ENCODE data around the gene VASP. TPM values are rescaled to one million over a fixed set of nuclear protein-coding genes. Genes with fewer than 3 reads are reported as not detected.

The VASP gene
- total RNA-seq, 1 donor from 2014 or later = 66.2 TPM

GRCh38 chr19:45473682-45474605 lies 33.3 kb upstream of the VASP start:
- peak; percentile 41 for DNase-seq (ENCODE audit: low spot score)

DNA sequence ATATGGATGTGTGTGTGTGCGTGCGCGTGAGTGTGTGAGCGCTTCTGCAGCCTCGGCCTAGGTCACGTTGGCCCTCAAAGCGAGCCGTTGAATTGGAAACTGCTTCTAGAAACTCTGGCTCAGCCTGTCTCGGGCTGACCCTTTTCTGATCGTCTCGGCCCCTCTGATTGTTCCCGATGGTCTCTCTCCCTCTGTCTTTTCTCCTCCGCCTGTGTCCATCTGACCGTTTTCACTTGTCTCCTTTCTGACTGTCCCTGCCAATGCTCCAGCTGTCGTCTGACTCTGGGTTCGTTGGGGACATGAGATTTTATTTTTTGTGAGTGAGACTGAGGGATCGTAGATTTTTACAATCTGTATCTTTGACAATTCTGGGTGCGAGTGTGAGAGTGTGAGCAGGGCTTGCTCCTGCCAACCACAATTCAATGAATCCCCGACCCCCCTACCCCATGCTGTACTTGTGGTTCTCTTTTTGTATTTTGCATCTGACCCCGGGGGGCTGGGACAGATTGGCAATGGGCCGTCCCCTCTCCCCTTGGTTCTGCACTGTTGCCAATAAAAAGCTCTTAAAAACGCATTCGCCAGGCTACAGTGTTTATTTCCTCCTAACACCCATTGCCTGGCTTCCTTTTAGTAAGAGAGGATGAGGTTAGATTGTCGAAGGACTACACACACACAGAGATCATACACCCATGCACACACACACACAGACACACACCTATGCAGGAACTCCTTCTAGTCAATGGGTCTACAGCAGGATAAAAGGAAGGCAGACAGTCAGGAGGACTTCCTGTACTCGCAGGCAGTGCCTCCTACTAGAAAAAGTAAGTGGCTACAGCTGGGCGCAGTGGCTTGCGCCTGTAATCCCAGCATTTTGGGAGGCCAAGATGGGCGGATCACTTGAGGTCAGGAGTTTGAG lies 32.4 kb upstream of the VASP start:
- peak; percentile 40 for DNase-seq (ENCODE audit: low spot score)

- peak; percentile 53 for DNase-seq (ENCODE audit: low spot score)
Observed at GRCh38 chr19:45475537-45476291, 31.6 kb upstream of the VASP start.

GRCh38 chr19:45476304-45476703 lies 31.0 kb upstream of the VASP start:
- DNase-seq (ENCODE audit: low spot score) = peak; percentile 52

GRCh38 chr19:45477186-45477585 lies 30.1 kb upstream of the VASP start:
- no peak for DNase-seq (ENCODE audit: low spot score)

DNA sequence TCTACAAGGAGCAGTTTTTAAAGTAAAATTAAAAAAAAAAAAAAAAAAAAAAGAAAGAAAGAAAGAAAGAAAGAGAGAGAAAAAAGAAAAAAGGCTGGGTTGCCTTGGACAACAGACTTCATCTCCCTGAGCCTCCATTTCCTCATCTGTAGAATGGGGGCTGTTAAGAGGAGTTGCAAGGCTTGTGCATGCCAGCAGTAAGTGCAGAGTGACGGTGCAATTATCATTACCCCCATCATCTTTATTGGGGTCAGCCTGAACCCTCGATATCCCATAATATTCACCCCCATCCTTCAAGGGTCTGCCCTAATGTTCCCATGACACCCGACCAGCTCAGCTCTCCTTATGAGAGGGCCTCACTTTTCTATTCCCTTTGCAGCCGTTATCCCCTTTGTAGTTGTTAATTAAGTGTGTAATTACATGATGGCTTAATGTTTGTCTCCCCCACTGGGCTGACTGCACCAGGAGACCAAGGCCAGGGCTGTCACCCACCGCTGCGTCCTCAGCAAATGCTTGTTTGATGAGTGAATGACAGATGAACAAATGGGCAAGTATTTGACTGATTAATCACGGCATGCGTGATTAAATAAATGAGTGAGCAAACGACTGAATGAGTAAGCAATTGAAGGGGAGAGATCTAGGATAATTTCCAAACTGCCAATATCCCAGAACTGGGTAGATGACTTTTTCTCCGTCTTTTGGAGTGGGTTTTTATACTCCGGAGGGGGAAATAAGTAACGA lies 29.4 kb upstream of the VASP start:
- DNase-seq (ENCODE audit: low spot score) = peak; percentile 59

- DNase-seq (ENCODE audit: low spot score) = peak; percentile 94
Observed at GRCh38 chr19:45478454-45479238, 28.6 kb upstream of the VASP start.

GRCh38 chr19:45483033-45483432 lies 24.2 kb upstream of the VASP start:
- no peak for DNase-seq (ENCODE audit: low spot score)

DNA sequence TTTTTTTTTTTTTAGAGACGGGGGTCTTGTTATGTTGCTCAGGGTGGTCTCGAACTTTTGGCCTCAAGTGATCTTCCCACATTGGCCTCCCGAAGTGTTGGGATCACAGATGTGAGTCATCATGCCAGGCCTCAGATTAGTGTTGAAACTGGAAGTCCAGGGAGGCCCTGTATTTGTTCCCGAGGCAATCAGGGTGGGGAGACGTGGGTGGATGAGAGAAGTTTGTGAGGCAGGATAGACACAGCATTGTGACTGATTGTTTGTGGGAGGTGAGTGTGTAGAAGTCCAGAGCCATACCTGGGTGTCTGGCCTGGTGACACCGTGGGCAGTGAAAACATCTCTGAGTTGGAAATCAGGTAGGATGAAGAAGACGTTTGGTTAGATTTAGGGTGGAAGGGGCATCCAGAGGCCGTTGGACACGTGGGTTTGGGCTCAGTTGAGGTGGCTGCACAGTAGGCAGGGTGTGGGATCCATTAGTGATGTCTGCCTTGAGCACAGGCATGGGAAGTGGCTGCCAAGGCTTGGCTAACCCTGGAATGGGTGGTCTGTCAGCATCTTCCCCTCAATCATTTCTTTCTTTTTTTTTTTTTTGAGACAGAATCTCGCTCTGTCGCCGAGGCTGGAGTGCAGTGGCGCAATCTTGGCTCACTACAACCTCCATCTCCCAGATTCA lies 22.9 kb upstream of the VASP start:
- DNase-seq (ENCODE audit: low spot score) = no peak

DNA sequence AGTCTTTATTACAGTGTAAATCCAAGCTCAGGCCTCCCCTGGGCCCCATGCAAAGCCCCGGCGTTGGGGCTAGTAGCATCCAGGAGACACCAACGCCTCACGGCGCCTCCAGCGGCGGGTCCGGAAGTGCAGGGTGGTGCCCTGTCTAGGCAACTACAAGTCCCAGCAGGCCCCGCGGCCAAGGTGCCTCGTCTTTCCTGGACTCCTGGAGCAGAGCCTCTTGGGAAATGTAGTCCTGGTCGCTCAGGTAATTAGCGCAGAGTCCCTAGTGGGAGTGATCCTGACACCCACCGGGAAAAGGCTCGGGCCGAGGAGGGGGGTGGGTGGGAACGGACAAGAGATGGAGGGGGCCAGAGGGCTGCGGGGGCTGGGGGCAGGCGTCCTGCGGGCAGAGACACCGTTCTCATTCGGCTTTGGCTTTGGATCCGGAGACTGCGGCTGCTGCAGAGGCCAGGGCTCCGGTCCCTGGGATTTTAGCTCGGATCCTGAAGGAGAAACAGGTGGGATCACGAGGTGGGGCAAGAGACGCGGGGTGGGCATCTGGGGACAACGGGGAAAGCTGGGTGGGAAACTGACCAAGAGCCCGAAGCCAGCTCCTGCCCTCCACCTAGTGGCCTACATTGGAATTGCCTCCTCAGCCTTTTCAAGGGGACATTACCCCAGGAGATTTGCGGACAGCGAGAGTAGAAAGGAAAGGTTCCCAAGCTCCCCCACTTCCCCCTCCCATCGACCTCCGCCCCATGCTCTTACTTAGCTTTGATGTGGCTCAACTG lies 21.8 kb upstream of the VASP start:
- DNase-seq (ENCODE audit: low spot score) = peak; percentile 95

DNA sequence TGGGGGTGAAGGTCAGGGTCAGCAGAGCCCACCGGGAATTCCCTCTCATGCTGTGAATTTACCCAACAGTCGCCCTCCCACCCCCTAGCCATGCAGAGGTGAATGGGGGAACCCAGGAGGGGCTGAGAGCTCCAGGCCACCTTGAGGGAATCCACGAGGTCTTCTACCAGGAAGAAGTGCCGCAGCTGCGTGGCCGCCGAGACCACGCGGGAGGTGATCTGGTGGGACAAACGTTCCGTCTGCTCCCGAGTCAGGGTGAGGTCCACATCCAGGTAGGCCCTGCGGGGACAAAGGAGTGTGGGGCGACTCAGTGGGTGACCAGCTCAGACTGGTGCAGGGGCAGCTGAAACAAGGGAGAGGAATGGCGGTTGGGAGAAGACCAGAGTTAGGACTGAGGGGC lies 18.6 kb upstream of the VASP start:
- no peak for DNase-seq (ENCODE audit: low spot score)

- no peak for DNase-seq (ENCODE audit: low spot score)
Observed at GRCh38 chr19:45489216-45489855, 17.9 kb upstream of the VASP start.

DNA sequence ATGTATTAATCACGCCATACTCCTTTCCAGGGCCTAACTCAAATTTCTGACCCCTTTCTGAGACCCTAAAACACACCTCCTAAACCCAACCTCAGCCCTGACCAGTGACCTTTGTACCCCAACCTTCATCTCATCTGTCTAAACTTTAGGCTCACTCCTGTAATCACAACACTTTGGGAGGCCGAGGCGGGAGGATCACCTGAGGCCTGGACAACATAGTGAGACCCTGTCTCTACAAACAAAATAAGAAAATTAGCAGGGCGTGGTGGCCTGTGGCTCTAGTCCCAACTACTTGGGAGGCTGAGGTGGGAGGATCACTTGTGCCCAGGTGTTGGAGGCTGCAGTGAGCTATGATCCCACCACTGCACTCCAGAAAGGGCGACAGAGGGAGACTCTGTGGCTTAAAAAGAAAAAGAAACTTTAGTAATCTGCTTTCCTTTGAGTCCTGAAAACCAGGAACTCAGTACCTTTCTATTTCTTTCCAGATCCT lies 15.1 kb upstream of the VASP start:
- no peak for DNase-seq (ENCODE audit: low spot score)

DNA sequence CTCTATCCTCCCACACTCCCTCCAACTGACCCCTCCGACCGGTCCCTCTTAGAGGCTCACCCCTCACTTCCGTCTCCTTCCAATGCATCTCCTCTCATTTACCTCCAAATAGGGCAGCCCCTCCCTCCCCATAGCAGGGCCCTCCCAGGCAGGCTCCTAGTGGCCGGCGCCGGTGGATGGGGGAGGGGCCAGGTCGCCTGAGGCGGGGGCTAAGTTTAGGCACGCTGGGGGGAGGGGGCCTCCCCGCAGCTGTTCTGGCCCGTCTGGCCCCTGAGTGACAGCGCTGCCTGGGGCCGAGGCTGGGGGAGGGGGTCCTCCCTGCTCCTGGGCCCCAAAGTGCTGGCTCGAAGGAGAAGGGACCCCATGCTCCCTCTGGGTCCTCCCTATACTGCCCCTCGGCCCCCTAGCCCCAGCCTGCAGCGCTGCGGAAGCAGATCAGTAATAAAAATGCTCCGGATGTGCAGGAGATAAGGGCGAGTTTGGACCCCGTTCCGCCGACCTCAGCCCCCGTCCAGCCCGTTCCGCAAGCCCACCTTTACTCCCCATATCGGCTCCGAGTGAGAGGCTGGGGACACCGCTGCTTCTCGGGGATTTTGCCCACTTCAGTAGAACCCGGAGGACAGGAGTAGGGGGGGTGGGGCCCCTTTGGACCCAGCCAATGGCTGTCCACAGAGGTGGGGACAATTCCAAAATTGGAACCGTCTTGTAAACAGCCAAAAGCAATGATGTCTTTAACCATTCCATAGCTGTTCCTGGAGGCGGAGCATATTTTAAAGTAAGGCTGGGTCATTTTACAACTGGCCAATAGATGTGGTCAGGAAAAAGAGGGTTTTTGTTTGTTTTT lies 14.4 kb upstream of the VASP start:
- peak; percentile 85 for DNase-seq (ENCODE audit: low spot score)

DNA sequence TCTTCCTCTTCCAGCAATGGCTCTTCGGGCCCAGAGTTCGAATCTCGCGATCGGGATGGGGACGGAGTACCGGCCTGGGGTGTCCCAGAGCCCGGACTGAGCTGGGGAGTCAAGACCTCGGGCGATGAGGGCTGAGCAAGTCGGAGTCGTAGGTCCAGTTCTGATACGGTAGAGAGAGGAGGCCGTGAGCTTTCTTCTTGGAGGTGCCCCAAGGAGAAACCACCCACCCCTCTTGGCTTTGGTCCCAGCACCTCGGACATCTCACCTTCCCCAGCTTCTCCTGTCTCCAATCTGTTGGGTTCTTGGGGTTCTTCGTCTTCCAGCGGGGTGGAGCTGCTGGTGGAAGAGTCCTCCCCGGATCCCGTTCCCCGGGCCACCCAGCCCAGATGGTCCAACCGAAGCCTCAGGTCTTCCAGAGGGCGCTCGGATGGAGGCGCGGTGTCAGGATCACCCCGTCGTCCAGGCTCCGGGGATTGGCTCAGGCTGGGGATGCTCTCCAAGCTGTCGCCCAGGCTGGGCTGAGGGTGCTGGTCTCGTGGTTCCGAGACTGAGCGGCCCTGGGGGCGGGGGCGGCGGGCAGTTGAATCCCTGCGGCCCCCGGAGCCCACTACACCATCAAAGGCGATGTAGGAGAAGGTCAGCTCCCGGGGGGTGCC lies 12.9 kb upstream of the VASP start:
- no peak for DNase-seq (ENCODE audit: low spot score)

DNA sequence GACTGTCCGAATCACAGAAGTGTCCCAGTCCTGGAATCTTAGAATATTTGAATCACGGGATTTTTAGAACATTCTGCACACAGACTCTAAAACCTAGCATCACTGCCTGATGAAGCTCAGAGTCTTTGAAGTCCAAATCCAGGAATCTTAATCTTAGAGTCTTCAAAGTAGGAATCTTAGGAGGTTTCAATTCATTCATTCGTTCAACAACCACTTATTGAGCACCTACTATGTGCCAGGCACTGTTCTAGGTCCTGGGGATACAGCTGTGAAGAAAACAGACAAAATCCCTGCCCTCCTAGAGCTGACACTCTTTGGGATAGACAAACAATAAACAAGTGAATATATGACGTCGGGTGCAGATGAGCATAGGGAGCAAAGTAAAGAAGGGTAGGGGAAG lies 12.1 kb upstream of the VASP start:
- DNase-seq (ENCODE audit: low spot score) = no peak
